GM23338 (cell line): ENCODE measurements around the gene DNAH6. TPM values are rescaled to one million over a fixed set of nuclear protein-coding genes. Genes with fewer than 3 reads are reported as not detected.

Experiments
- ATAC-seq: fragments of 200-7000 bp; cut with Tn5 transposase; 3 replicates; pipeline ENCODE4 v1.9.1; 2020
- DNase-seq: peaks from one replicate; pipeline ENCODE4 v3.0.0-alpha.2; 2015; ENCODE audit warnings: low spot score
- H2AFZ ChIP-seq: fragments of 200-600 bp; sonication (generic); 2 replicates; pipeline ENCODE4 v1.8.0; 2016; ENCODE audit warnings: antibody characterized with exemption, mild to moderate bottlenecking, moderate library complexity
- H3F3A ChIP-seq: fragments of 200-600 bp; sonication (generic); replicated peaks from 2 replicates; pipeline ENCODE4 v1.8.0; 2017; ENCODE audit warnings: antibody characterized with exemption, mixed run types, low read depth
- H3K27ac ChIP-seq: fragments of 200-600 bp; sonication (generic); 2 replicates; pipeline ENCODE4 v1.6.1; 2016; ENCODE audit warnings: low read depth
- H3K27me3 ChIP-seq: fragments of 200-600 bp; sonication (generic); 2 replicates; pipeline ENCODE4 v1.8.0; 2016; ENCODE audit warnings: mild to moderate bottlenecking, mixed run types, moderate library complexity; ENCODE audit not compliant: insufficient read depth
- H3K36me3 ChIP-seq: fragments of 200-600 bp; sonication (generic); 2 replicates; pipeline ENCODE4 v1.8.0; 2016; ENCODE audit warnings: mild to moderate bottlenecking; ENCODE audit not compliant: insufficient read depth
- H3K4me1 ChIP-seq: fragments of 200-600 bp; sonication (generic); 2 replicates; pipeline ENCODE4 v1.8.0; 2016; ENCODE audit warnings: mild to moderate bottlenecking, moderate library complexity; ENCODE audit not compliant: insufficient read depth
- H3K4me2 ChIP-seq: fragments of 200-600 bp; sonication (generic); 2 replicates; pipeline ENCODE4 v1.7.1; 2017; ENCODE audit warnings: mixed run types
- H3K4me3 ChIP-seq: fragments of 200-600 bp; sonication (generic); 2 replicates; pipeline ENCODE4 v1.6.1; 2016; ENCODE audit warnings: mixed run types
- H3K79me2 ChIP-seq: fragments of 200-600 bp; sonication (generic); replicated peaks from 2 replicates; pipeline ENCODE4 v1.8.0; 2017; ENCODE audit warnings: mild to moderate bottlenecking; ENCODE audit not compliant: insufficient read depth
- H3K9me2 ChIP-seq: fragments of 200-600 bp; sonication (generic); 2 replicates; pipeline ENCODE4 v1.8.0; 2017; ENCODE audit not compliant: insufficient read depth
- H4K20me1 ChIP-seq: fragments of 200-600 bp; sonication (generic); replicated peaks from 2 replicates; pipeline ENCODE4 v1.8.0; 2017; ENCODE audit warnings: mild to moderate bottlenecking; ENCODE audit not compliant: insufficient read depth
- H3K27ac Mint-ChIP-seq: 2 replicates; pipeline ENCODE4 v1.8.0; 2020; ENCODE audit warnings: inconsistent platforms, mild to moderate bottlenecking, moderate library complexity, mixed read lengths
- H3K27me3 Mint-ChIP-seq: 3 replicates; pipeline ENCODE4 v1.8.0; 2022; ENCODE audit warnings: low read depth, mild to moderate bottlenecking, moderate library complexity, mixed read lengths, inconsistent platforms; ENCODE audit not compliant: insufficient read depth, poor library complexity
- H3K36me3 Mint-ChIP-seq: 3 replicates; pipeline ENCODE4 v1.8.0; 2021; ENCODE audit warnings: low read depth, mild to moderate bottlenecking, inconsistent platforms, moderate library complexity, mixed read lengths
- H3K4me1 Mint-ChIP-seq: 3 replicates; pipeline ENCODE4 v1.8.0; 2020; ENCODE audit warnings: mild to moderate bottlenecking, inconsistent platforms, mixed read lengths
- H3K4me3 Mint-ChIP-seq: 3 replicates; pipeline ENCODE4 v1.8.0; 2021; ENCODE audit warnings: moderate library complexity, mild to moderate bottlenecking, inconsistent platforms, mixed read lengths
- H3K9me3 Mint-ChIP-seq: 3 replicates; pipeline ENCODE4 v1.8.0; 2020; ENCODE audit warnings: moderate library complexity, mild to moderate bottlenecking, inconsistent platforms, mixed read lengths
- ETS1 ChIP-seq: IDR thresholded peaks from 2 replicates; pipeline ENCODE4 v1.6.1; 2016; ENCODE audit warnings: antibody characterized with exemption
- EZH2phosphoT487 ChIP-seq: fragments of 200-600 bp; sonication (generic); IDR thresholded peaks from one replicate; pipeline ENCODE4 v1.8.1; 2018; ENCODE audit warnings: antibody characterized with exemption; ENCODE audit not compliant: unreplicated experiment
- NANOG ChIP-seq: IDR thresholded peaks from 2 replicates; pipeline ENCODE4 v1.6.1; 2016; ENCODE audit warnings: antibody characterized with exemption, borderline replicate concordance
- POLR2AphosphoS5 ChIP-seq: IDR thresholded peaks from 2 replicates; pipeline ENCODE4 v1.6.1; 2016; ENCODE audit warnings: antibody characterized with exemption, low read depth
- STAT1 ChIP-seq: IDR thresholded peaks from one replicate; pipeline ENCODE4 v1.6.1; 2016; ENCODE audit warnings: antibody characterized with exemption; ENCODE audit not compliant: unreplicated experiment
- ZNF114 ChIP-seq: fragments of 250-450 bp; sonication (Bioruptor Pico); IDR thresholded peaks from 2 replicates; pipeline ENCODE4 v1.5.0; 2020; ENCODE audit warnings: mild to moderate bottlenecking, moderate library complexity
- ZNF331 ChIP-seq: fragments of 250-450 bp; sonication (Bioruptor Pico); IDR thresholded peaks from 2 replicates; pipeline ENCODE4 v1.5.0; 2020; ENCODE audit warnings: low read depth, mild to moderate bottlenecking, moderate library complexity
- polyA plus RNA-seq: library from polyadenylated mRNA; unstranded; fragments of >200 nt; fragmentation: Nextera tagmentation; extraction: Ambion mirVana; gene quantifications from 2 replicates; pipeline ENCODE4 v1.2.1, GENCODE V29; 2016
- total RNA-seq: library from RNA; depleted of rRNA; stranded (reverse); fragments of >200 nt; shearing (Covaris generic); gene quantifications from 2 replicates; pipeline ENCODE4 v1.2.3, GENCODE V29; 2014
- TF ChIP-seq, protein P1 (sequence below): IDR thresholded peaks from one replicate; pipeline ENCODE4 v1.6.1; 2018; ENCODE audit warnings: antibody characterized with exemption; ENCODE audit not compliant: unreplicated experiment

DNAH6 gene
- total and polyA plus RNA-seq, 2 experiments from 2014 or later: 0.27 to 0.31 TPM

- TF ChIP-seq ZNF331 (CRISPR knock-in tag) (no peak), ETS1 (no peak), POLR2AphosphoS5 (no peak)
Measured at GRCh38 chr2:84678214-84678613, 161.9 kb downstream of the DNAH6 start (continued).

DNA sequence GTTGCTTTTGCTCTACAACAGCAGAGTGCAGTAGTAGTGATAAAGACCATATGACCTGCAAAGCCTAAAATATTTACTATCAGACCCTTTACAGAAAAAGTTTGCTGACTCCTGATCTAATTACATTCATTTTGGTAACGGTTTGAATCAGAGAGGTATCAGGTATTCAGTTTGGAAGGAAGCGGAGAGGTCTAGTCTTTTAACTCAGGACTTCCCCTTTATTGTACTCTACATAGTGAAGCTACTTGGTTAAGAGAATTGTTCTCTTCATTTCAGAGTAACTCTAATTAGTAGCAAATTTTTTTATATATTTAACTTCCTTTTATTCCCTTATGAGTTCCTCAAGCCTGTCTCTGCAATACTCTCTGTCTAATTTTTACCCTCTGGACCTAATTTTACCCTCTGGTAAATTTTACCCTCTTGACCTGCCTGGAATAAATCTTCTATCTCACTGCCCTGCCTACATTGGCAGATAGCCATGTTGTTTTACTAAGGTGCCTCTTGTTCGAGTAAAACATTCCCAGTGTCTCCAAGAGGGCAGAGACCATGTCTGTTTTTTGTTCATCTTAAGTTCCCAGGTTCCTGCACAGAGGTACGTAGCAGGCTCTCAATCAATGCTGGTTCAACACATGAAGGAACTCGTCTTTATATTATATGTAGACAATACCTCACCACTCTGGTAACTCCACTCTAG is 170.6 kb downstream of the DNAH6 start:
- Histone ChIP-seq H2AFZ (no peak overlapping the region), H4K20me1 (no peaks in the 10 kb centered on the region), H3K36me3 (no peaks in the 10 kb centered on the region), H3K79me2 (no peaks in the 10 kb centered on the region), H3K9me2 (no peaks in the 10 kb centered on the region), H3K4me1 (no peaks in the 10 kb centered on the region), H3F3A (no peaks in the 10 kb centered on the region), H3K27me3 (no peaks in the 10 kb centered on the region), H3K4me3 (no peak overlapping the region), H3K4me2 (no peak overlapping the region), H3K27ac (no peak overlapping the region)
- no peak overlapping the region for H3K4me3 Mint-ChIP-seq
- H3K27me3 Mint-ChIP-seq: no peaks in the 10 kb centered on the region
- H3K4me1 Mint-ChIP-seq: no peaks in the 10 kb centered on the region
- no peak for ATAC-seq
- no peak for DNase-seq
- H3K36me3 Mint-ChIP-seq: no peaks in the 10 kb centered on the region
- no peak overlapping the region for H3K27ac Mint-ChIP-seq
- H3K9me3 Mint-ChIP-seq: no peaks in the 10 kb centered on the region
- TF ChIP-seq, protein P1, sequence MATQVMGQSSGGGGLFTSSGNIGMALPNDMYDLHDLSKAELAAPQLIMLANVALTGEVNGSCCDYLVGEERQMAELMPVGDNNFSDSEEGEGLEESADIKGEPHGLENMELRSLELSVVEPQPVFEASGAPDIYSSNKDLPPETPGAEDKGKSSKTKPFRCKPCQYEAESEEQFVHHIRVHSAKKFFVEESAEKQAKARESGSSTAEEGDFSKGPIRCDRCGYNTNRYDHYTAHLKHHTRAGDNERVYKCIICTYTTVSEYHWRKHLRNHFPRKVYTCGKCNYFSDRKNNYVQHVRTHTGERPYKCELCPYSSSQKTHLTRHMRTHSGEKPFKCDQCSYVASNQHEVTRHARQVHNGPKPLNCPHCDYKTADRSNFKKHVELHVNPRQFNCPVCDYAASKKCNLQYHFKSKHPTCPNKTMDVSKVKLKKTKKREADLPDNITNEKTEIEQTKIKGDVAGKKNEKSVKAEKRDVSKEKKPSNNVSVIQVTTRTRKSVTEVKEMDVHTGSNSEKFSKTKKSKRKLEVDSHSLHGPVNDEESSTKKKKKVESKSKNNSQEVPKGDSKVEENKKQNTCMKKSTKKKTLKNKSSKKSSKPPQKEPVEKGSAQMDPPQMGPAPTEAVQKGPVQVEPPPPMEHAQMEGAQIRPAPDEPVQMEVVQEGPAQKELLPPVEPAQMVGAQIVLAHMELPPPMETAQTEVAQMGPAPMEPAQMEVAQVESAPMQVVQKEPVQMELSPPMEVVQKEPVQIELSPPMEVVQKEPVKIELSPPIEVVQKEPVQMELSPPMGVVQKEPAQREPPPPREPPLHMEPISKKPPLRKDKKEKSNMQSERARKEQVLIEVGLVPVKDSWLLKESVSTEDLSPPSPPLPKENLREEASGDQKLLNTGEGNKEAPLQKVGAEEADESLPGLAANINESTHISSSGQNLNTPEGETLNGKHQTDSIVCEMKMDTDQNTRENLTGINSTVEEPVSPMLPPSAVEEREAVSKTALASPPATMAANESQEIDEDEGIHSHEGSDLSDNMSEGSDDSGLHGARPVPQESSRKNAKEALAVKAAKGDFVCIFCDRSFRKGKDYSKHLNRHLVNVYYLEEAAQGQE: no peak
- no peak for TF ChIP-seq ETS1

DNA sequence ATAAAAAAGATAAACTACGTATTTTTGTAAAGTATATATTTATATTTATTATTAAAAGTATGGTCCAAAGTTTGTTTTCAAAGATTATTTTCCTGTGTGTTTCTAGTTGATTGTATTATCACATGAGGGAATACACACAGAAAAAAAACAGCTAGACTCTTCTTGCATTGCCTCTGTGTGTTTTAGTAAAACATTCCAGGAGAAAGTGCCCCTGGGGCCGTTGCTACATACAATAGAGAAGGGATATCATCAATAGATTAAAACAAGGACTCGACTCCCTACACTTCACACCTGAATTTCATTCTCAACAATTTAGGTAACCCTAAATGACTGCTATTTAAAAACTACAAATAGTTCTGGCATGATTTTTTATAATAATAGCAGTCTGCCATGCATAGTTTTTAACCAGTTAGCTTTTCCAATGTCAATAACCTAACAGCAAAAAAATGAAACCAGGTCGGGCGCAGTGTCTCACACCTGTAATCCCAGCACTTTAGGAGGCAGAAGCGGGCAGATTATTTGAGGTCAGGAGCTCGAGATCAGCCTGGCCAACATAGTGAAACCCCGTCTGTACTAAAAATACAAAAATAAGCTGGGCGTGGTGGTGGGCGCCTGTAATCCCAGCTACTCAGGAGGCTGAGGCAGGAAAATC is 171.3 kb downstream of the DNAH6 start:
- TF ChIP-seq EZH2phosphoT487: no peak
- no peak for TF ChIP-seq ETS1
- TF ChIP-seq ZNF114: no peak
- TF ChIP-seq NANOG: no peak
- TF ChIP-seq STAT1: no peak
- Mint-ChIP-seq H3K9me3 (no peaks in the 10 kb centered on the region), H3K4me1 (no peaks in the 10 kb centered on the region), H3K4me3 (no peak overlapping the region), H3K27me3 (no peaks in the 10 kb centered on the region), H3K36me3 (no peaks in the 10 kb centered on the region), H3K27ac (no peak overlapping the region)
- Histone ChIP-seq H3K27me3 (no peaks in the 10 kb centered on the region), H4K20me1 (no peaks in the 10 kb centered on the region), H3K4me2 (no peak overlapping the region), H3K9me2 (no peaks in the 10 kb centered on the region), H3F3A (no peaks in the 10 kb centered on the region), H3K4me3 (no peak overlapping the region), H2AFZ (no peak overlapping the region), H3K79me2 (no peaks in the 10 kb centered on the region), H3K4me1 (no peaks in the 10 kb centered on the region), H3K36me3 (no peaks in the 10 kb centered on the region), H3K27ac (no peak overlapping the region)
- ATAC-seq (no peak), DNase-seq (no peak)
